Stimulated activated naive CD8-positive, alpha-beta T cell treated with anti-CD3 and anti-CD28 coated beads, Interleukin-15, Interleukin-2, amounts not matched to agents 100 U/mL and 50 U/mL, for 24 hours (primary cell): ENCODE results near the gene UNC13B.
A peak's percentile ranks its signal among the peaks of the same experiment; 100 is the strongest.
"Not testable (repeated sequence)": the region's sequence is repeated elsewhere in the genome, so short reads cannot be mapped to it uniquely, and the experiment has no call there.

Experiments used
- ATAC-seq: fragments of 150-1000 bp; cut with Tn5 transposase; one replicate; pipeline ENCODE4 v1.10.0; 2021
- DNase-seq: peaks from one replicate; pipeline ENCODE4 v3.0.0; 2021

The UNC13B gene

GRCh38 chr9:35226651-35227050, 64.8 kb downstream of the UNC13B start:
- ATAC-seq (no peak), DNase-seq (no peak)

- DNase-seq = no peak
Observed at GRCh38 chr9:35227284-35227683, 65.5 kb downstream of the UNC13B start.

GRCh38 chr9:35229066-35229778, 67.4 kb downstream of the UNC13B start:
- ATAC-seq = no peak
- no peak for DNase-seq

More at GRCh38 chr9:35227284-35227683, 65.5 kb downstream of the UNC13B start:
- ATAC-seq = no peak

GRCh38 chr9:35229779-35230143, 68.0 kb downstream of the UNC13B start:
- no peak for ATAC-seq
- DNase-seq = no peak

- no peak for ATAC-seq
- no peak for DNase-seq
Observed at GRCh38 chr9:35232867-35233544, 71.2 kb downstream of the UNC13B start.

GRCh38 chr9:35236692-35237091, 74.9 kb downstream of the UNC13B start:
- DNase-seq = no peak
- no peak for ATAC-seq

GRCh38 chr9:35237311-35237710, 75.5 kb downstream of the UNC13B start:
- ATAC-seq (no peak), DNase-seq (no peak)

- ATAC-seq, DNase-seq: not testable (repeated sequence)
Observed at GRCh38 chr9:35245945-35246344, 84.1 kb downstream of the UNC13B start.

GRCh38 chr9:35253075-35253474, 91.3 kb downstream of the UNC13B start:
- no peak for ATAC-seq
- no peak for DNase-seq

GRCh38 chr9:35254237-35254636, 92.4 kb downstream of the UNC13B start:
- DNase-seq (no peak), ATAC-seq (no peak)

GRCh38 chr9:35254984-35255857, 93.4 kb downstream of the UNC13B start:
- DNase-seq (no peak), ATAC-seq (no peak)

GRCh38 chr9:35257986-35258659, 96.3 kb downstream of the UNC13B start:
- no peak for DNase-seq
- no peak for ATAC-seq

- ATAC-seq (peak; percentile 28), DNase-seq (peak; percentile 38)
Observed at GRCh38 chr9:35258660-35259474, 97.1 kb downstream of the UNC13B start.

- ATAC-seq (no peak), DNase-seq (no peak)
Observed at GRCh38 chr9:35260186-35260585, 98.4 kb downstream of the UNC13B start.

- no peak for DNase-seq
- ATAC-seq = no peak
Observed at GRCh38 chr9:35262064-35262463, 100.3 kb downstream of the UNC13B start.

GRCh38 chr9:35267710-35268109, 105.9 kb downstream of the UNC13B start:
- DNase-seq = no peak
- ATAC-seq = no peak

- DNase-seq (no peak), ATAC-seq (no peak)
Observed at GRCh38 chr9:35269919-35270318, 108.1 kb downstream of the UNC13B start.

GRCh38 chr9:35271637-35272036, 109.8 kb downstream of the UNC13B start:
- DNase-seq (no peak), ATAC-seq (no peak)

GRCh38 chr9:35272989-35273388, 111.2 kb downstream of the UNC13B start:
- DNase-seq (no peak), ATAC-seq (no peak)

GRCh38 chr9:35273591-35273990, 111.8 kb downstream of the UNC13B start:
- ATAC-seq (peak; percentile 46), DNase-seq (no peak)

- no peak for DNase-seq
- ATAC-seq = no peak
Observed at GRCh38 chr9:35274993-35275392, 113.2 kb downstream of the UNC13B start.

- DNase-seq = no peak
- ATAC-seq = no peak
Observed at GRCh38 chr9:35277171-35277520, 115.3 kb downstream of the UNC13B start.
